ENCODE data around the gene SPARCL1.
A peak's percentile ranks its signal among the peaks of the same experiment; 100 is the strongest.

The SPARCL1 gene

DNA sequence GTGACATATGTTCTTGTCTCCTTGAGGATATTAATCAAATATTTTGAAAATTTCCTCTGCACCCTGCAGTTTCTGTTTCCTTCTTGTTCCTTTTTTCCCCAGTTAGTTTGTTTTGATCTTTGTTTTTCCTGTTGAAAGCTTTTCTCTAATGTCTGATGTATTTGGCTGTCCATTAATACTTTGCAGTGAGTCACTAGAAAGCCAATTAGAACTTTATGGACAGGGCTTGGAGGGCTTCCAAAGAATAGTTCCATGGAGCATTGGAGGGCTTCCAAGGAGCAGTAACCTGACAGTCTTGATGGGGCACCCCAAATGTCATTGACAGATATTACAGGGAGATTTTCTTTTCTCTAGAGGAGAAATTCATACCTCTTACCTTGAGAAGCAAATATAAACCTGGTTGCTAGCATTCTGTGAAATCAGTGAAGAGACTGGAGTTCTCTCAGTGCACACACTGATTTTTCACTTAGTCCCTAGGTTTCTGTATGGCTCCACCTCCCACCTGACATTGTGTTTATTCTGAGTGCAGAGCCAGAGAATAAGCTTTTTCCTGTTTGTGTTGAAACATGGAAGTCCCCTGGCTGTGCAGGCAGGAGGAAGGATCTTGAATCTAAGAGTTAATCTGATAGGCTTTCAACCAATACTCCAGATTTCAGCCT lies 26.5 kb downstream of the SPARCL1 start (continued):
- TF ChIP-seq ZBTB17 (tag by site-specific recombination; IDR thresholded peaks at IDR 0.05) (0 out of 2 replicates have a peak, but pooled peaks have one; percentile 29), ZNF24 (tag by site-specific recombination; IDR thresholded peaks at IDR 0.05) (no peak), ZNF48 (tag by site-specific recombination; IDR thresholded peaks at IDR 0.05) (no peak), PRDM10 (tag by site-specific recombination; IDR thresholded peaks at IDR 0.05) (peak; percentile 89)
- TF ChIP-seq, protein P1, sequence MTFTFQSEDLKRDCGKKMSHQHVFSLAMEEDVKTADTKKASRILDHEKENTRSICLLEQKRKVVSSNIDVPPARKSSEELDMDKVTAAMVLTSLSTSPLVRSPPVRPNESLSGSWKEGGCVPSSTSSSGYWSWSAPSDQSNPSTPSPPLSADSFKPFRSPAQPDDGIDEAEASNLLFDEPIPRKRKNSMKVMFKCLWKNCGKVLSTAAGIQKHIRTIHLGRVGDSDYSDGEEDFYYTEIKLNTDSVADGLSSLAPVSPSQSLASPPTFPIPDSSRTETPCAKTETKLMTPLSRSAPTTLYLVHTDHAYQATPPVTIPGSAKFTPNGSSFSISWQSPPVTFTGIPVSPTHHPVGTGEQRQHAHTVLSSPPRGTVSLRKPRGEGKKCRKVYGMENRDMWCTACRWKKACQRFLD (tag by site-specific recombination; IDR thresholded peaks at IDR 0.05): no peak
- TF ChIP-seq, protein P2, sequence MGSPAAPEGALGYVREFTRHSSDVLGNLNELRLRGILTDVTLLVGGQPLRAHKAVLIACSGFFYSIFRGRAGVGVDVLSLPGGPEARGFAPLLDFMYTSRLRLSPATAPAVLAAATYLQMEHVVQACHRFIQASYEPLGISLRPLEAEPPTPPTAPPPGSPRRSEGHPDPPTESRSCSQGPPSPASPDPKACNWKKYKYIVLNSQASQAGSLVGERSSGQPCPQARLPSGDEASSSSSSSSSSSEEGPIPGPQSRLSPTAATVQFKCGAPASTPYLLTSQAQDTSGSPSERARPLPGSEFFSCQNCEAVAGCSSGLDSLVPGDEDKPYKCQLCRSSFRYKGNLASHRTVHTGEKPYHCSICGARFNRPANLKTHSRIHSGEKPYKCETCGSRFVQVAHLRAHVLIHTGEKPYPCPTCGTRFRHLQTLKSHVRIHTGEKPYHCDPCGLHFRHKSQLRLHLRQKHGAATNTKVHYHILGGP (tag by site-specific recombination; IDR thresholded peaks at IDR 0.05): peak; percentile 24; the same call in 1 of the 2 replicates

DNA sequence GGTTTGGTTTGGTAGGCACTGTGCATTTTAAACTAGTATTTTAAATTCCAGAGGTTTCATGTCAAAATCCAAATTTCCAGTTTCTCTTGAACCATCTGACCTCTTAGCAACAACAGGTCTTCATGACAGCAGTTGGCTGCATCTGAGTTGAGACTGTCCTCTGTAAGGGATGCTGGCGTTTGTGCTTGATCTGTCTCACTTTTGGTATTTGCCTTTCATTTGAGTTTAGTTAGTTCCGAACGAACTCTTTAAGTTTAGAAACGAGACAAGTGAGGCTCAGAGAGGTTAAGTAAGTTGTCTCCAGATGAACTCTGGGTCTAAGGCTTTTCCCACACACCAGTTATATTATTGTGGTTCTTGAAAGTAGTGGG lies 29.1 kb downstream of the SPARCL1 start:
- H3K9me3 ChIP-seq (ENCODE audit: control insufficient read depth, insufficient read depth, low read depth, low read length): no peaks in the 10 kb centered on the region
- no peaks in the 10 kb centered on the region for H3K36me3 ChIP-seq (ENCODE audit: control insufficient read depth in 2 of 2, insufficient read depth in 1 of 2, low read length in 2 of 2)
- H3K4me1 ChIP-seq (ENCODE audit: control insufficient read depth, insufficient read depth, low read length): no peaks in the 10 kb centered on the region
- H3K4me3 ChIP-seq (ENCODE audit: low read depth, low read length): no peak overlapping the region
- H3K27ac ChIP-seq (ENCODE audit: extremely low read depth, low read depth, low read length): no peak overlapping the region
- ChIA-PET POLR2A (no interaction called here), CTCF (interaction anchor here (1.3 kb wide), 1 partner anchor 45 kb away, joined by 3 read pairs; no protein-coding TSS in a partner anchor)
- TF ChIP-seq ZNF280C (tag by site-specific recombination; IDR thresholded peaks at IDR 0.05): no peak
- TF ChIP-seq PRDM10 (tag by site-specific recombination; IDR thresholded peaks at IDR 0.05): no peak
- TF ChIP-seq ZBTB17 (tag by site-specific recombination; IDR thresholded peaks at IDR 0.05): no peak
- no peak for TF ChIP-seq ZNF26 (tag by site-specific recombination; IDR thresholded peaks at IDR 0.05)
- no peak for TF ChIP-seq ZSCAN23 (tag by site-specific recombination; IDR thresholded peaks at IDR 0.05)
- TF ChIP-seq GLI2 (tag by site-specific recombination; IDR thresholded peaks at IDR 0.05; ENCODE audit: borderline replicate concordance, low read depth): no peak
- TF ChIP-seq ZNF214 (tag by site-specific recombination; IDR thresholded peaks at IDR 0.05; ENCODE audit: borderline replicate concordance): no peak
- no peak for TF ChIP-seq ZNF623 (tag by site-specific recombination; IDR thresholded peaks at IDR 0.05)
- TF ChIP-seq ZNF366 (tag by site-specific recombination; conservative IDR thresholded peaks at IDR 0.05): no peak
- no peak for TF ChIP-seq ZNF580 (tag by site-specific recombination; IDR thresholded peaks at IDR 0.05)
- no peak for TF ChIP-seq BCL11A (tag by site-specific recombination; IDR thresholded peaks at IDR 0.05; ENCODE audit: low read depth)
- no peak for TF ChIP-seq EGR2 (tag by site-specific recombination; IDR thresholded peaks at IDR 0.05; ENCODE audit: low read depth)
- TF ChIP-seq ZNF324 (tag by site-specific recombination; IDR thresholded peaks at IDR 0.05): no peak
- no peak for TF ChIP-seq ZNF670 (tag by site-specific recombination; IDR thresholded peaks at IDR 0.05; ENCODE audit: low read depth)

Data from HEK293 (cell line).